ENCODE results near the gene TMEM143.

Gene TMEM143

DNA sequence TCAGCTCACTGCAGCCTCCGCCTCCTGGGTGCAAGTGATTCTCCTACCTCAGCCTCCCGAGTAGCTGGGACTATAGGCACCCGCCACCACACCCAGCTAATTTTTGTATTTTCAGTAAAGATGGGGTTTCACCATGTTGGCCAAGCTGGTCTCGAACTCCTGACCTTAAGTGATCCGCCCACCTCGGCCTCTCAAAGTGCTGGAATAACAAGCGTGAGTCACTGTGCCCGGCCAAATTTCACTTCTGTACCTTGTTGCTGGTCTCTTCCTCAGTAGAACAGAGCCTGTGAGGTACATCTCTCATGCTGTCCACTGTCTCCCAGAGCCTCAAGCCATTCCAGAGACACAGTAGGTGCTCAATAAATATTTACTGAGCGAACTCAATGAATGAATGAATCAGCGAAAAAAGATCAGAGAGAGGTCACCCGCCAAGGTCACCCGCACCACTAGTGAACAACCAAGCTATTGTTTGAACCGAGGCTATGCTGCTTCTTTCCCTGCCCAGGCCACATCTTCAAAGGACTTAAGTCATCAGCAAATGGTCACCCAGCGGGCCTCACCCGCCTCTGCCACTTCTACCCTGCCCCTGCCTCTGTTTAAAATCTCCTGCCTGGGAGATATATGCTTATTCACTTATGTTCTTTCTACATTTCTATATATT, 9.3 kb downstream of the TMEM143 start:
- no peak for FAIRE-seq

DNA sequence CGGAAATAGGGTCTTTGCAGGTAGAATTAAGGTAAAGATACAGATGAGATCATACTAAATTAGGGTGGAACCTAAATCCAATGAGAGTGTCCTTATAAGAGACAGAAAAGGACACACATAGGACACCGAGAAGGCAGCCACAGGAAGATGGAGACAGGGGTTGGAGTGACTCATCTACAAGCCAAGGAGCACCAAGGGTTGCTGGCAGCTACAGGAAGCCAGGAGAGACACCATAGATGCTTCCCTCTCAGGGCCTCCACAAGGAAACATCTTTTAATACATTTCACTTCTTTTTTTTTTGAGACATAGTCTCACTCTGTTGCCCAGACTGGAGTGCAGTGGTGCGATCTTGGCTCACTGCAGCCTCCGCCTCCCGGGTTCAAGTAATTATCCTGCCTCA, 10.1 kb downstream of the TMEM143 start:
- no peak for FAIRE-seq

DNA sequence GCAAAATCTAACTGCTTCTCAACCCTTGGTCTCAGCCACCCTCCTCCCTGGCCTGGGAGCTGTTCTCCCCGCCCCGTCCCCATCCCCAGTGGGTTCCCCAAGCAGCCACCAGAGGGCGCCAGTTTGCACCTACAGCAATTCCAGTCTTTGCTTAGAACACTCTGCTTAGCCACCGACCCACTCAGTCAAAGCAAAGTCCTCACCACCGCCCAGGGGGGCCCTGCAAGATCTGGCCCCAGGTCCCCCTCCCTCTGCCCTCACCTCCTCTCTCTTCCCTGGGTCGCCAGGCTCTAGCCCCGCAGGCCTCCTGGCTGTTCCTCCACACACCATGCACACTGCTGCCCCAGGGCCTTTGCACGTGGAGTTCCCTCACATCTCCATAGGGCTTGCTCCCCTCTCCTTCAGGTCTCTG, 12.4 kb downstream of the TMEM143 start:
- no peak for FAIRE-seq

DNA sequence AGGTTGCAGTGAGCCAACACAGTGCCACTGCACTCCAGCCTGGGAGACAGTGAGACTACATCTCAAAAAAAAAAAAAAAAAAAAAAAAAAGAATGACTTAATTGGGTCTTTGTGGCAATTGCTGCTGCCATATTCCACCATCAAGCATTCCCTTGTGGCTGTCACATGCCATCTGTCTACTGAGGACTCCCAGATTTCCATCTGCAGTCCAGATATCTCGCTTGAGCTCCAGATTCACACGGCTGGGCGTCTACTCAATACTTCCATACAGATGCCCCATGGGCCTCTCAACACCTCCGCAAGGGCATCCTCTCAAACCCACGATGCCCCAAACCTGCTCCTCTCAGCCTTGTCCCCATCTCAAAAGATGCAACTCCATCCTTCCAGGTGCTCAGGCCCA, 12.9 kb downstream of the TMEM143 start:
- no peak for FAIRE-seq

DNA sequence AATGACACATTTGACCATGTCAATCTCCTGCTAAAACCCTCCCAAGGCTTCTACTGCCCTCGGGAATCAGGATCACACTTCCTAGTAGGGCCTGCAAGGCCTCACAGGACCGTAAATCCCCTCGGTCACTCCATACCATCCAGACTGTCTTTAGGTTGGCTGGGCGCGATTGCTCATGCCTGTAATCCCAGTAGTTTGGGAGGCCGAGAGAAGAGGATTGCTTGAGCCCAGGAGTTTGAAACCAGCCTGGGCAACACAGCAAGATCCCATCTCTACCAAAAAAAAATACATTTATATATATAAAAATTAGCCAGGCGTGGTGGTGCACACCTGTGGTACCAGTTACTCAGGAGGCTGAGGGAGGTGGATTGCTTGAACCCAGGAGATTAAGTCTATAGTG, 15.0 kb downstream of the TMEM143 start:
- FAIRE-seq = no peak

DNA sequence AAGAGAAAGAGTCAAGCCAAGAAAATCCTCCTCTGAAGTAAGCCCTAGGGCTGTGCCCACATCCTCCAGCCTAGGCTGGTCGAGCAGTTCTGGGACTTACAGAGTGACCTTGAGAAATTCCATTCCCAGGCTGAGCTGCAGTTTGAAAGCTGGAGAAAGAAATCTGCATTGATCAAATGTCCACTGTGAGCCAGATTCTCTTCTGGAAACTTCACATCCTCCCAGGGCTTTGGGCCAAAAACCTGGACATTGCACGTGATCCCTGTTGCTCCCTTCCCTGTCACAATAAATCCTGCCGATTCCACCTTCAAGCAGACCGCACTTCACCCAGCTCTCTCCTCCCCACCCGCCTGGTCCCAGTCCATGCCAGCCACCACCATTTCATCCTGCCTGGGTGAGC, 15.7 kb downstream of the TMEM143 start:
- no peak for FAIRE-seq

DNA sequence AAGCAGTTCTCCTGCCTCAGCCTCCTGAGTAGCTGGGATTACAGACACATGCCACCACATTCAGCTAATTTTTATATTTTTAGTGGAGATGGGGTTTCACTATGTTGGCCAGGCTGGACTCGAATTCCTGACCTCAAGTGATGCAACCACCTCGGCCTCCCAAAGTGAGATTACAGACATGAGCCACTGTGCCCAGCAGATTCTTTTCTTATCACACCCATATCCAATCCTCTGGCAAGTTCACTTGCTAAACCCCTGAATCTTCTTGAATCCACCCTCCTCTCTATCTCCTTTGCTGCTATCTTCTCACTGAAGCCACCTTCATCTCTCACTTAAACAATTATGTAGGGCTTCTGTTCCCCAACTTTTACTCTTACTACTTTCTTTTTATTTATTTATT, 17.5 kb downstream of the TMEM143 start:
- no peak for FAIRE-seq

DNA sequence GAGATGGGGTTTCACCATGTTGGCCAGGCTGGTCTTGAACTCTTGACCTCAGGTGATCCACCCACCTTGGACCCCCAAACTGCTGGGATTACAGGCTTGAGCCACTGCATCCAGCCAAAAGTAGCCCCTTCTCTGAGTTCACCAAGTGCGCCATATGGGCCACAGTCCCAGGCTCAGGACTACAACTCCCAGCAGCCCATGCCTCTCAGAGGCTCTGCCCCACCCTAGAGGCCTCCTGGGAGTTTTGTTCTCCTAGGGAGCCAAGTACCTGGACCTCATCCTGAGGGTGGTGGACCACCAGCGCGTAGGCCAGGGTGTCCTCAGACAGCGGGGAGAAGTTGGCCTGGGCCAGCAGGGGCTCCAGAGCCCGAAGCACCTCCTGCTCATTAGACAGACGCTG, 18.8 kb downstream of the TMEM143 start:
- FAIRE-seq = no peak

DNA sequence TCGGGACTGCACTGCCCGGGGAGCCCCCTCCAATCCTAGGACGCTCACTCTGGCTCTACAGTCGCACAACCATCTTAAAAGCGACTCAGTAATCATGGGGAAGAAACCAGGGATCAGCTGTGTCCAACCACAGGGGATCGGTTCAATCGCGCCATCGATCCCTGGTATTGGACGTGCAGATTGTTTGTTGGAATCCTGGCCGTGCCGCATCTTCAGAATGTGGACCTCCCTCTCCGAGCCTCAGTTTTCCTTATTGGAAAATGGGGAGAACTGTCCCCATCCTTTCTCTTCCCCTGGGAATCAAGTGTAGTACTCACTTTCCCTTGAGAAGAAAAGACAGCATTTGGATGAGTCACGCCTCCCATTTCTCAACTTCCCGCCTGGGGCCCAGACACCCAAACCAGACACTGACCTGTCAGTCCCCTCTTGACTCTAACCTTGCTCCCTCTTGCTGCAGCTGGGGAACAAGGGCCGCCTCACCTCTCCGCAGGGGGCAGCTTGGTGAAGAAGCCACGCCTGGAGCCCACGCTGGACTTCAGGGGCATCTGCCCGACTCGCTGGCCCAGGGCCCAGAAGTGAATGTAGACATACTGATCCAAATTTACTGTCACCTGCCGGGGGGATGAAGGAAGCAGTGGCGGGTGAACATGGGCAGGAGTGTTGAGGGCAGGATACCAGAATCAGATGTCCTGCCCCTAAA, 20.7 kb downstream of the TMEM143 start:
- no peak for FAIRE-seq

DNA sequence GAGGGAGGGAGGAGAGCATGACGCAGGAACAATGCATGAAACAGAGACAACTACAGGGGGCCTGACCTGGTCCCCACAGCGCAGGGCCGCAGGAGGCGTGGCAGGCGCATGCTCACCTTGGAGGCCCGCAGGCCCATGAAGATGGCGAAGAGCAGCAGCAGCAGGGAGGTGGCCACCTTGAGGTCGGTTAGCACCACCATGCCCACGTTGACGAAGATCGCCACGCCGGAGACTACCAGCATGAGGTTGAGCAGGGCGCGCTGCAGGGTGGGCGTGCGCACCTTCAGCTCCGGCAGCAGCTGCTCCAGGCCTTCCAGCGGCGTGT, 21.4 kb downstream of the TMEM143 start:
- no peak for FAIRE-seq

DNA sequence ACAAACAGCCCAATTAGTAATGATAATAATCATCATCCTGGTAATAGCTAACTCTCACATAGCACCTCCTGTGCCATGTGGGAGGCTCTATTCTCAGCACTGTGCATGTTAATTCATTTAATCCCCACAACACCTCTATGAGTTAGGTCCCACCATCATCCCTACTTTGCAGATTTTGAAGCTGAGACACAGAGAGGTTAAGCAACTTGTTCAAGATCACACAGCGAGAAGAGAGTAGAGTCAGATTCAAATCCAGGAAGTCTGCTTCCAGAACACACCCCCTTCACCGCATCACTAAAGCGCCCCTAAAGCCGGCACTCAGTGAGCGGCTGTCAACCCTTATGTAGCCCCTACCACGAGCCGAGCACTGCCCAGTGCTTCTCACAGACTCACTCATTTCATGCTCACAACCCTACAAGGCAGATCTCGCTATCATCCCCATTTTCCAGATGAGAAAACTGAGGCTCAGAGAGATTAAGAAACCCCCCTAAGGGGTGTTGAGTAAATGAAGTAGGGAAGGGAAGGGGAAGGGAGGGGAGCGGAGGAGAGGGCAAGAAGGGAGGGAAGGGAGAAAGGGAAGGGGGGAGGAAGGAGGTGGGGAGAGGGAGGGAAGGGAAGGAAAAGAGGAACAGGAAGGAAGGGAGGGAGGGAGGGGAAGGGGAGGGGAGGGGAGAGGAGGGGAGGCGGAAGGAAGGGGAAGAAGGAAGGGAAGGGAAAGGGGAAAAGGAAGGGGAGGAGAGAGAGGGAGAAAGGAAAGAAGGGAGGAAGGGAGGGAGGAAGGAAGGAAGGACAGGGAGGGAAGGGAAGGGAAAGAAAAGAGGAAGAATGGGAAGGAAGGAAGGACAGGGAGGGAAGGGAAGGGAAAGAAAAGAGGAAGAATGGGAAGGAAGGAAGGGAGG, 22.0 kb downstream of the TMEM143 start:
- no peak for FAIRE-seq

DNA sequence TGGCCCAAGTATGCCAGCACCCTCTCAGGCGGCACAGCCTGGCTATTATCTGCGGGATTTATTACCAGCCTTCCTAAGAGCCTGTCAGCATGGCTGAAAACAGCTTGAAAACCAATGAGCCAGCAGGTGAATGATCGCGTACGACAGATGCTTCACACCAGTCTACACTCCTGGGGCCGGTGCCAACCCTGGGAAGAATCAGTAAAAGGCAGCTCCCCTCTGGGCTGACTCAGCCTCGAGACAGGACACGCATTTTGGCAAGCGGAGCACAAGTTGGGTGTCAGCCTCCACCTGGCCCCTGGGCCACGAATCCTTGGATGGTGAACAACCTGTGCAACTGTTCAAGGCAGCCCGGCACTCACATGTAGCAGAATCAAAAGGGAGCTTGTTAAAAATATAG, 22.7 kb downstream of the TMEM143 start:
- FAIRE-seq = no peak

DNA sequence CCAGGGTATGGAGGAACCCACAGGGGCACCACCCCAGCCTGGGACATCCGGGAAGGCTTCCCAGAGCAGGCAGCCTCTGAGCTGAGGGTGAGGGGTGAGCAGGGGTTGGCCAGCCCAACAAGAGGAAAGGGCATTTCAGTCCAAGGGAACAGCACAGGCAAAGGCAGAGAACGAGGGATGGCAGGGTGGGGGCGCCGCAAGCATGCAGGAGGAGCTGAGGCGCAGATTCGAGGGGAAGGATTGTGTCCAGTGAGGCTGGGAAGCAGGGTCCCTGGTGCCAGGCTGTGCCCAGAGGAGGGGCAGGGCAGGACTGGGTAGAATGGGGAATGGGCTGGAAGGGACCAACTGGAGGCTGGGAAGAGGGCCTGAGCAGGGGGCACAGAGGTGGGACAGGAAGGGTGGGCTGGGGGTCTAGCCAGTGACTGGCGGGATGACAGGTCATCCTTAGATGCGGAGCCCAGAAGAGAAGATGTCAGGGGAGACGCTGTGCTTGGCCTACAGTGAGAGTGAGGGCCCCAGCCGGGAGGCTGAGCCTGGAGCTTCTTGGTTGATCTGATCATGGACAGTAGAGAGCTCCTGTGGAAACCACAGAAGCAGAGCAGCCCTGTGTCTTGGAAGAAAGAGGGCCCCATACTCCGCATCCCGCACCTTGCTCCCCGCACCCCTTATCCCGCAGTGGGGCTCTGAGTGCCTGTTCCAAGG, 24.8 kb downstream of the TMEM143 start:
- no peak for FAIRE-seq

DNA sequence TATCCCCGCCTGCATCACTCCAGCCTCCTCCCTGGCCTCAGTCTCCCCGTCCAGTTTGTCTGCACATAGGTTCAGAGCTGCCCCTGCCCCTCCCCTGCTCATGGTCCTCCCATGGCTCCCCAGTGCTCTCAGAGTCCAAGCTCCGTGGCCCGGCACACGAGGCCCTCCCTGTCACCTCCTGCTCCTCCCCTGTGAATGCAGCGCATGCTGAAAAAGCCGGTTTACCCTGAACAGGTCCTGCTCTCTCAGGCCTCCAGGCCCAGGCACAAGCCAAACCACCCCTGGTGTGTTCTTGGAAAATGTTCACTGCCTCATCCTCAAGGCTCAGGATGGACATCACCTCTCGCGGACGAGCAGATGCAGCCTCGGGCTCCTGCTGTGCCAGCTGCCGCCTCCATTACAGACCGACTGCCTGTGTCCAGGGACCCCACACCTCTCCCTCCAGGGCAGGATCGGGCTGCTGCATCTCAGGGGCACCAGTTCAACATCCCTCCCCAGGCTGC, 25.4 kb downstream of the TMEM143 start:
- FAIRE-seq = no peak

DNA sequence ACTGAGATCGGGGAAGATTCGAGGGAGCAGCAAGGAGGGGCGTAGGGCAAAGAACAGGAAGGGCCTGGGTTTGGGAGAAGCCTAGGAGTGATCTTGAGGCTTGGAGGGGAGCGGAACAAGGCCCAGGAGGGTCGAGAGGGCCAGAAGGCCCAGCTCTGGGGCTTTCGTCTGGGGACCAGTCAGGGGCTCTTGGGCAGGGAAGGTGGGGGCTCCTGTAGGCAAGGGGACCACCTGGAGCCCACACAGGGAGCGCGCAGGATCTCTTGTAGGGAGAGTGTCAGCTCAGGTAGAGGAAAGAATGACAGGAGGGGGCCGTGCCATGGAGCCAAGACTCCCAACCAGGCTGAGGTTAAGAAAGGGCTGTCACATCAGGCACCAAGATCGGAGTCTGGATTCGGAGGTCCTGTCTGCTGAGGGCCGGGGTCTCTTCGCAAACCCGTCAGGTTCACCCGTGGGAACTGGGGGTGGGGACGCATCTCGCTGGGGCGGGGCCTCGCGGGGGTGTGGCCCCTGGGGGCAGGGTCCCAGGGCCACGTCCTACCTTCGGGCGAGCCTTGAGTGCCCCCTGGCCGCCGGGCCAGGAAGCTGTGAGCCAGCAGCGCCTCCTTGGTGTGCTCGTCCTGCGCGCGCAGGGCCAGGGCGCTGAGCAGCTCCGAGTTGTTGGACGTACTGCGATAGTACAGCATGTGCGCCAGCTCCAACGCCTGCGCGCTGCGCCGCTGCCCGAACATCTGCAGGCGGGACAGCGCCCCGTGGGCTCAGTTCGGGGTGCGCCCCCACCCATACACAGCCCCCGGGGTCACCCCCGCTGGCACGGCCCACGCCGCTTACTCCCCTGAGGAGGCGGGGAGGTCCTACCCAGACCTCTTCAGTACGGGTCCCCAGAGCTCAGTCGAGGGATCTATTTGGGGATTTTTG, 30.0 kb downstream of the TMEM143 start:
- no peak for FAIRE-seq

DNA sequence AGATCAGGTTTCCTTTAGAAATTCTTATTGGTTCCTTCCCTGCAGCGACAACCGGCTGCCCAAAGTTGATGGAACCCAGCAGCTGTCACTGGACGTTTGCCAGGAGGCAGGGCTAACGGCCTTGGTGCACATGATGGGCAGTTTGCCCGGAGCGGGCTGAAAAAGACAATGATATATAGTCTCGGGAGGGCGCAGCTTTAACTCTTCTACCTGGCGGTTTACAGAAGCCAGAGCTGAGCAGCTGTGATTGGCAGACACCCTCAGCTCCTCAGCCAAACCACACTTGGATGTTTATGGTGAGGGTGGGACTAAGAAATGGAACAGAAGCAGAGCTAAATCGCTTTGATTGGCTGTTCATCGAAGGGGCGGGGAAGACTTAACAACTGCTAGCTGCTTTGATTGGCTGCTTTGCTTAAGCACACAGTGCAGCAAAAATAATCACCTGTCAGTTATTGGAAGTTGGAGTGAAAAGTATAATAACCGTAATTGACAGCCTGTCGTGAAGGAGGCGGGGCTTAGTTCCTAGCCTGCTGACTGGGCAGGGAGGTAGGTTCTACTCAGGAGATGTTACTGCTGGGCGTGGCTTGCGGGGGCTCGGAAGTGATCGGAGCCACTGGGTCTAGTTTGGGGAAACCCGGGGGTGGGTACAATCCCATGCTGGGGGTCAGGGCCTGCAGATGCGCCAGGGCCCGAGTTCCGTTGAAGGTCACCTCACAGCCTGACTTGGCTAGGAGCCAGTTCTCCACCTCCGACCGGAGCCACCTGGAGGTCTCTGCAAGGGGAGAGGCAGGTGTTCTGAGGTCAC, 30.9 kb downstream of the TMEM143 start:
- peak; percentile 96 for FAIRE-seq

DNA sequence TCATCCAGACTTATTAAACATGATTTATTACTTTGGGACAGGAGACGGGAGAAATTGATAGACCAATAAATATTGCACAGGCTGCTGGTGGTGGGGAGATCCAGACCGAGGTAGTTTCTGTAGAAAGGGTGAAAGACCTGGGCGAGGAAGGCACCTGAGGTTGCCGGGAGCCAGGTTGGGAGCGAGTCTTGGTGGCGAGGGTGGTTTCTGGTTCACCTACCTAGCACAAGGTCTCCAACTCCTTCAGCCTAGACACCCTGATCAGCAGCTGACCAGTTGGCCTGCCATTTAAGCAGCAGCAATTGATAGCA, 31.4 kb downstream of the TMEM143 start:
- no peak for FAIRE-seq

DNA sequence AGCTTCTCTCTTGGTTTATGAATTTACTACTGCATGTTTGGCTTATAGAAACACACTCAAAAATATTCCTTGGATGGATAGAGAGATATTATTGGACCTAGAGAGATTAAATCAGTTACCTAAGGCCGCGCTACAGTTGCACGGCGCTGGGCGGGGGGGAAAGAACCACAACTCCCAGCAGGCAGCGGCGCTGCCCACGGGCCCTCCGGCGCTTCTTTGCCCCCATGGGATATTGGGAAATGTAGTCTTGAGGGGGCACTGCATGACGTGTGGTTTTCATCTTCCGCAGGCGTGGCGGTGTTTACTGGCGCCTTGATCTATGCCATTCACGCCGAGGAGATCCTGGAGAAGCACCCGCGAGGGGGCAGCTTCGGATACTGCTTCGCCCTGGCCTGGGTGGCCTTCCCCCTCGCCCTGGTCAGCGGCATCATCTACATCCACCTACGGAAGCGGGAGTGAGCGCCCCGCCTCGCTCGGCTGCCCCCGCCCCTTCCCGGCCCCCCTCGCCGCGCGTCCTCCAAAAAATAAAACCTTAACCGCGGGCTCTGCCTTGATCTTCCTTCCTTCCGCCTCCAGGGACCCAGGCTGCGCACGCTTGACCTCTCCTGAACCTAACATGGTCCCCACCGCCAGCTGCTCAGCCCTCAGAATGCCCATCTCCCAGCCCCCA, 33.6 kb downstream of the TMEM143 start:
- no peak for FAIRE-seq

DNA sequence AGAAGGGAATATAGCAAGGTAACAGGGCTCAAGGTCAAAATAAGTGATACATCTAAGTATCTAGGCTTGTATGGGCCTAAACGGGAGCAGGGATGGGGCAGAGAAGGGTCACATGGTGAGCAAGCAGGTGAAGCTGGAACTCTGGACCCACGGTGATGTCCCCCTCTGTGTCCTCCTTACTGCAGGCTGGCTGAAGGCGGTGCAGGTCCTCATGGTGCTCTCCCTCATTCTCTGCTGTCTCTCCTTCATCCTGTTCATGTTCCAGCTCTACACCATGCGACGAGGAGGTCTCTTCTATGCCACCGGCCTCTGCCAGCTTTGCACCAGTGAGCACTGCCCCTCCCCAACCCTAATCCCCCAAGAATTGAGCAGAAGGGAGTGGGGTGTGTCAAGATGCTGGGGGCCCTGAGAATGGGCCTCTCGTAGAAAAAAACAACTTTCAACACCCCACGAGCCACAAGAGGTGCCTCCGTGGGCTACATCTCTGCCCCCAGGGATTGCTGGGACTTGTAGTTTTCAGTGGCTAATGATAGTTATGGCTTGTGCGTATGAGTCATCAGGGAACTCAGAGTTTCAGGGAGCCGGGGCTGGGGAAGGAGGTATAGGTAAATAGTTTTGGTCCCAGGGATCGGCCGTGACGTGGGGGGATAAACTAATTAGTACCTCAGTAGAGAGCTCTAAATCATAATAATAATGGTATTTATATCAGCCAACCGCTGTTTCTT, 34.4 kb downstream of the TMEM143 start:
- FAIRE-seq = no peak

Measured in A204.1 (cell line).